ENCODE results near the gene TUBA4B. TPM values are rescaled to one million over a fixed set of nuclear protein-coding genes. Genes with fewer than 3 reads are reported as not detected.
A peak's percentile ranks its signal among the peaks of the same experiment; 100 is the strongest.
"Not testable (repeated sequence)": the region's sequence is repeated elsewhere in the genome, so short reads cannot be mapped to it uniquely, and the experiment has no call there.

Gene TUBA4B
- total and polyA plus RNA-seq, 5 donors = not detected

GRCh38 chr2:219250049-219250781 is 2.8 kb upstream of the TUBA4B start:
- H3K9me3 ChIP-seq (ENCODE audit: control insufficient read depth, low read length) = no peaks in the 10 kb centered on the region
- H3K27ac ChIP-seq (ENCODE audit: low read length) = peak overlapping the region; percentile 84
- intact Hi-C loops (cut with DNase I) = no loop called here
- H3K4me3 ChIP-seq (ENCODE audit: low read length) = no peak overlapping the region
- WGBS = 88% methylated on average over 22 of the region's 22 CpGs
- peaks cover 15% of the 10 kb centered on the region for H3K4me1 ChIP-seq (ENCODE audit: control insufficient read depth, insufficient read depth, low read length)
- DNase-seq (peak in 1 of 3 donors; percentile 54), ATAC-seq (no peak)
- no peaks in the 10 kb centered on the region for H3K27me3 ChIP-seq (ENCODE audit: control insufficient read depth, insufficient read depth)

GRCh38 chr2:219251656-219252055 is 1.4 kb upstream of the TUBA4B start:
- H3K4me3 ChIP-seq (ENCODE audit: low read length) = no peak overlapping the region
- intact Hi-C loops (cut with DNase I) = no loop called here
- no peaks in the 10 kb centered on the region for H3K27me3 ChIP-seq (ENCODE audit: control insufficient read depth, insufficient read depth)
- ATAC-seq = no peak
- WGBS = 62% methylated on average over 6 of the region's 6 CpGs
- DNase-seq = no peak
- H3K27ac ChIP-seq (ENCODE audit: low read length) = peak overlapping the region; percentile 0
- H3K4me1 ChIP-seq (ENCODE audit: control insufficient read depth, insufficient read depth, low read length) = peaks cover 12% of the 10 kb centered on the region
- H3K9me3 ChIP-seq (ENCODE audit: control insufficient read depth, low read length) = no peaks in the 10 kb centered on the region

- H3K9me3 ChIP-seq (ENCODE audit: control insufficient read depth, low read length) = no peaks in the 10 kb centered on the region
- no peak overlapping the region for H3K4me3 ChIP-seq (ENCODE audit: low read length)
- intact Hi-C loops (cut with DNase I) = no loop called here
- ATAC-seq (no peak), DNase-seq (peak in 1 of 3 donors; percentile 27)
- 55% methylated on average over 5 of the region's 5 CpGs for WGBS
- H3K4me1 ChIP-seq (ENCODE audit: control insufficient read depth, insufficient read depth, low read length) = peaks cover 12% of the 10 kb centered on the region
- H3K27me3 ChIP-seq (ENCODE audit: control insufficient read depth, insufficient read depth) = no peaks in the 10 kb centered on the region
- peak overlapping the region; percentile 0 for H3K27ac ChIP-seq (ENCODE audit: low read length)
Measured at GRCh38 chr2:219252084-219252483, 959 bp upstream of the TUBA4B start.

- Histone ChIP-seq H3K4me1 (ENCODE audit: control insufficient read depth, insufficient read depth, low read length) (peaks cover 12% of the 10 kb centered on the region), H3K4me3 (ENCODE audit: low read length) (peak overlapping the region; percentile 56), H3K9me3 (ENCODE audit: control insufficient read depth, low read length) (no peaks in the 10 kb centered on the region), H3K27ac (ENCODE audit: low read length) (peak overlapping the region; percentile 27), H3K27me3 (ENCODE audit: control insufficient read depth, insufficient read depth) (no peaks in the 10 kb centered on the region)
- no peak for DNase-seq
- intact Hi-C loops (cut with DNase I) = no loop called here
- no peak for ATAC-seq
- WGBS = 13% methylated on average over 9 of the region's 9 CpGs
Measured at GRCh38 chr2:219252570-219252899, 508 bp upstream of the TUBA4B start.

- H3K9me3 ChIP-seq (ENCODE audit: control insufficient read depth, low read length) = no peaks in the 10 kb centered on the region
- peaks cover 12% of the 10 kb centered on the region for H3K4me1 ChIP-seq (ENCODE audit: control insufficient read depth, insufficient read depth, low read length)
- DNase-seq (peak; percentile 89 to 96 (median 95)), ATAC-seq (peak; percentile 93 to 94)
- intact Hi-C loops (cut with DNase I) = no loop called here
- under 1% methylated on average over 76 of the region's 76 CpGs for WGBS
- peak within 1 kb of the TSS; percentile 56 for H3K4me3 ChIP-seq (ENCODE audit: low read length)
- no peaks in the 10 kb centered on the region for H3K27me3 ChIP-seq (ENCODE audit: control insufficient read depth, insufficient read depth)
- peak within 1 kb of the TSS; percentile 50 for H3K27ac ChIP-seq (ENCODE audit: low read length)
Measured at GRCh38 chr2:219253753-219254589, 928 bp downstream of the TUBA4B start, which contains the start of gene TUBA4A. TSS of gene TUBA4A (minus strand) at chr2:219253918. CDS start at chr2:219253858, 60 bp downstream.

- Histone ChIP-seq H3K4me1 (ENCODE audit: control insufficient read depth, insufficient read depth, low read length) (peaks cover 5% of the 10 kb centered on the region), H3K27ac (ENCODE audit: low read length) (no peak overlapping the region), H3K9me3 (ENCODE audit: control insufficient read depth, low read length) (no peaks in the 10 kb centered on the region), H3K27me3 (ENCODE audit: control insufficient read depth, insufficient read depth) (no peaks in the 10 kb centered on the region), H3K4me3 (ENCODE audit: low read length) (peak overlapping the region; percentile 56)
- ATAC-seq (peak in 1 of 2 donors; percentile 22), DNase-seq (no peak)
- WGBS = 16% methylated on average over 12 of the region's 12 CpGs
- intact Hi-C loops (cut with DNase I) = no loop called here
Measured at GRCh38 chr2:219254590-219255201, 1.7 kb downstream of the TUBA4B start.

GRCh38 chr2:219258942-219259341 is 5.9 kb downstream of the TUBA4B start:
- WGBS = 87% methylated on average over 10 of the region's 10 CpGs
- H3K4me3 ChIP-seq (ENCODE audit: low read length); DNase-seq; ATAC-seq; H3K27me3 ChIP-seq (ENCODE audit: control insufficient read depth, insufficient read depth); intact Hi-C loops (cut with DNase I); H3K27ac ChIP-seq (ENCODE audit: low read length); H3K4me1 ChIP-seq (ENCODE audit: control insufficient read depth, insufficient read depth, low read length); H3K9me3 ChIP-seq (ENCODE audit: control insufficient read depth, low read length): not testable (repeated sequence)

- intact Hi-C loops (cut with DNase I) = no loop called here
- H3K4me1 ChIP-seq (ENCODE audit: control insufficient read depth, insufficient read depth, low read length) = no peaks in the 10 kb centered on the region
- ATAC-seq = no peak
- no peak for DNase-seq
- H3K9me3 ChIP-seq (ENCODE audit: control insufficient read depth, low read length) = no peaks in the 10 kb centered on the region
- WGBS = 43% methylated on average over 5 of the region's 5 CpGs
- no peak overlapping the region for H3K4me3 ChIP-seq (ENCODE audit: low read length)
- no peaks in the 10 kb centered on the region for H3K27me3 ChIP-seq (ENCODE audit: control insufficient read depth, insufficient read depth)
- H3K27ac ChIP-seq (ENCODE audit: low read length) = no peak overlapping the region
Measured at GRCh38 chr2:219261024-219261855, 8.2 kb downstream of the TUBA4B start.

GRCh38 chr2:219266232-219266631 is 13.2 kb downstream of the TUBA4B start:
- WGBS = 71% methylated on average over 5 of the region's 5 CpGs
- no peaks in the 10 kb centered on the region for H3K4me1 ChIP-seq (ENCODE audit: control insufficient read depth, insufficient read depth, low read length)
- no peaks in the 10 kb centered on the region for H3K9me3 ChIP-seq (ENCODE audit: control insufficient read depth, low read length)
- no peaks in the 10 kb centered on the region for H3K27me3 ChIP-seq (ENCODE audit: control insufficient read depth, insufficient read depth)
- intact Hi-C loops (cut with DNase I) = no loop called here
- H3K27ac ChIP-seq (ENCODE audit: low read length) = no peak overlapping the region
- peak in 1 of 2 donors; percentile 28 for ATAC-seq
- peak in 1 of 3 donors; percentile 25 for DNase-seq
- no peak overlapping the region for H3K4me3 ChIP-seq (ENCODE audit: low read length)

GRCh38 chr2:219266886-219267285 is 13.8 kb downstream of the TUBA4B start:
- Histone ChIP-seq H3K4me1 (ENCODE audit: control insufficient read depth, insufficient read depth, low read length) (no peaks in the 10 kb centered on the region), H3K27me3 (ENCODE audit: control insufficient read depth, insufficient read depth) (no peaks in the 10 kb centered on the region), H3K27ac (ENCODE audit: low read length) (no peak overlapping the region), H3K9me3 (ENCODE audit: control insufficient read depth, low read length) (no peaks in the 10 kb centered on the region), H3K4me3 (ENCODE audit: low read length) (no peak overlapping the region)
- DNase-seq = no peak
- WGBS = 81% methylated on average over 1 of the region's 1 CpG
- intact Hi-C loops (cut with DNase I) = no loop called here
- ATAC-seq = no peak

Data from right cardiac atrium (tissue), 5 donors.